Spleen (tissue), 7 donors: ENCODE data around the gene NUMB.

Experiments
- CTCF ChIP-seq, 11 experiments: fragments of 200-600 bp in 7 of 11; fragments of 450-650 bp in 4 of 11; sonication (generic) in 4 of 11; IDR thresholded peaks in 8 of 11; conservative IDR thresholded peaks in 3 of 11; 1 replicate in 7 of 11; 2 replicates in 4 of 11; pipeline versions ENCODE4 v1.4.0 to v1.8.0; 2016 to 2021; ENCODE audit warnings: antibody characterized with exemption in 11 of 11, inconsistent platforms in 4 of 11, mild to moderate bottlenecking in 1 of 11
- POLR2A ChIP-seq, 3 donors: fragments of 450-650 bp; IDR thresholded peaks; one replicate each; pipeline ENCODE4 v1.5.1; 2017; ENCODE audit warnings: antibody characterized with exemption in 3 of 3, mild to moderate bottlenecking in 1 of 3
- POLR2AphosphoS5 ChIP-seq, 3 donors: sonication (generic); formaldehyde crosslinking; IDR thresholded peaks; one replicate each; pipeline ENCODE4 v1.5.1; 2017; ENCODE audit warnings: antibody characterized with exemption in 3 of 3
- donor health status: DM: no; HTN: no; CAD: no; lungs with moderate emphysema.
- donor health status: DM: no; HTN: no; CAD: no.
- donor health status: DM: no; HTN: no; CAD: no.

GRCh38 chr14:73286598-73286997 is 171.7 kb downstream of the NUMB start:
- TF ChIP-seq CTCF (IDR thresholded peaks at IDR 0.05 in 8 of 11, conservative IDR thresholded peaks at IDR 0.05 in 3 of 11) (no peak), POLR2A (IDR thresholded peaks at IDR 0.05) (no peak), POLR2AphosphoS5 (IDR thresholded peaks at IDR 0.05) (no peak)
